B cell (primary cell): ENCODE data around the gene UBE2G2. TPM values are rescaled to one million over a fixed set of nuclear protein-coding genes. Genes with fewer than 3 reads are reported as not detected.

ENCODE experiments used
- ATAC-seq: fragments of 200-7000 bp; cut with Tn5 transposase; one replicate; pipeline ENCODE4 v1.10.0; 2021; ENCODE audit warnings: low read depth, mild to moderate bottlenecking, moderate number of reproducible peaks, moderate library complexity
- CTCF ChIA-PET: fragments of 350-600 bp; sonication (Branson Sonifier 250); formaldehyde crosslinking; loops from one replicate; lab custom pipeline; 2021; ENCODE audit warnings: antibody characterized with exemption, inconsistent platforms; lab: Charles Lee
- POLR2A ChIA-PET: fragments of 350-600 bp; sonication (Branson Sonifier 250); formaldehyde crosslinking; loops from one replicate; lab custom pipeline; 2021; ENCODE audit warnings: antibody characterized with exemption; lab: Charles Lee
- DNase-seq: peaks from one replicate; pipeline ENCODE4 v3.0.0; 2013
- H2AFZ ChIP-seq: 2 replicates; pipeline ENCODE4 v1.6.1; 2012; ENCODE audit warnings: mild to moderate bottlenecking, low read depth, low read length; ENCODE audit not compliant: insufficient read depth, poor library complexity, severe bottlenecking
- H3K27ac ChIP-seq, 2 donors: 1 replicate in 1 of 2; 2 replicates in 1 of 2; pipeline ENCODE4 v1.5.1; 2012 to 2013; ENCODE audit warnings: low read length in 2 of 2, mild to moderate bottlenecking in 2 of 2, moderate library complexity in 1 of 2
- H3K27me3 ChIP-seq, 4 experiments: fragments of 200-600 bp in 1 of 4; sonication (generic) in 1 of 4; replicated peaks in 1 of 4; 1 replicate in 2 of 4; 2 replicates in 2 of 4; pipeline versions ENCODE4 v1.6.1 to v1.7.0; 2013 to 2016; ENCODE audit warnings: low read length in 3 of 4, mild to moderate bottlenecking in 2 of 4, mixed read lengths in 1 of 4, moderate library complexity in 1 of 4; ENCODE audit not compliant: insufficient read depth in 4 of 4, control insufficient read depth in 3 of 4; ENCODE audit errors: control extremely low read depth in 1 of 4
- H3K36me3 ChIP-seq, 2 experiments: replicated peaks in 1 of 2; 1 replicate in 1 of 2; 2 replicates in 1 of 2; pipeline versions ENCODE4 v1.6.1 to v1.7.1; 2013; ENCODE audit warnings: low read length in 1 of 2; ENCODE audit not compliant: insufficient read depth in 2 of 2, control insufficient read depth in 1 of 2; ENCODE audit errors: control extremely low read depth in 1 of 2, extremely low read depth in 1 of 2
- H3K4me1 ChIP-seq, 2 donors: fragments of 200-600 bp in 1 of 2; sonication (generic) in 1 of 2; 1 replicate in 1 of 2; 2 replicates in 1 of 2; pipeline versions ENCODE4 v1.5.1 to v1.6.1; 2013 to 2017; ENCODE audit warnings: low read length in 2 of 2; ENCODE audit not compliant: control insufficient read depth in 2 of 2, insufficient read depth in 2 of 2
- H3K4me2 ChIP-seq: replicated peaks from 2 replicates; pipeline ENCODE3; 2012; ENCODE audit warnings: mild to moderate bottlenecking, low read depth, low read length; ENCODE audit not compliant: poor library complexity, severe bottlenecking
- H3K4me3 ChIP-seq, 5 experiments: fragments of 200-600 bp in 1 of 5; sonication (generic) in 1 of 5; 1 replicate in 3 of 5; 2 replicates in 2 of 5; pipeline versions ENCODE4 v1.5.1 to v1.7.0; 2011 to 2016; ENCODE audit warnings: low read length in 4 of 5, mild to moderate bottlenecking in 4 of 5, low read depth in 2 of 5, control low read depth in 1 of 5, moderate library complexity in 1 of 5; ENCODE audit not compliant: insufficient read depth in 1 of 5; ENCODE audit errors: control extremely low read depth in 1 of 5, extremely low read depth in 1 of 5
- H3K79me2 ChIP-seq: fragments of 200-600 bp; sonication (generic); one replicate; pipeline ENCODE4 v1.6.0; 2016; ENCODE audit warnings: low read length; ENCODE audit not compliant: control insufficient read depth, insufficient read depth
- H3K9ac ChIP-seq: fragments of 200-600 bp; sonication (generic); 2 replicates; pipeline ENCODE4 v1.6.1; 2017; ENCODE audit warnings: mild to moderate bottlenecking, low read length, moderate library complexity
- H3K9me3 ChIP-seq, 3 donors: one replicate each; pipeline versions ENCODE4 v1.6.1 to v1.7.1; 2013; ENCODE audit warnings: low read length in 2 of 3; ENCODE audit not compliant: control insufficient read depth in 2 of 3, insufficient read depth in 1 of 3; ENCODE audit errors: control extremely low read depth in 1 of 3
- H4K20me1 ChIP-seq: 2 replicates; pipeline ENCODE4 v1.6.0; 2012; ENCODE audit warnings: mild to moderate bottlenecking, low read length; ENCODE audit not compliant: insufficient read depth, control insufficient read depth, poor library complexity, severe bottlenecking
- H3K27ac Mint-ChIP-seq: one replicate; pipeline ENCODE4 v1.8.0; 2021; ENCODE audit warnings: mixed read lengths
- H3K27me3 Mint-ChIP-seq: one replicate; pipeline ENCODE4 v1.8.0; 2021; ENCODE audit warnings: mixed read lengths
- H3K4me1 Mint-ChIP-seq: one replicate; pipeline ENCODE4 v1.8.0; 2021; ENCODE audit warnings: mixed read lengths
- H3K4me3 Mint-ChIP-seq: one replicate; pipeline ENCODE4 v1.8.0; 2021; ENCODE audit warnings: mixed read lengths
- H3K9me3 Mint-ChIP-seq: one replicate; pipeline ENCODE4 v1.8.0; 2022; ENCODE audit warnings: mixed read lengths; ENCODE audit not compliant: insufficient read depth
- EZH2 ChIP-seq: IDR thresholded peaks from 2 replicates; pipeline ENCODE4 v1.6.1; 2012; ENCODE audit warnings: borderline replicate concordance, low read depth, mild to moderate bottlenecking, moderate library complexity, low read length; ENCODE audit not compliant: insufficient read depth, poor library complexity, severe bottlenecking
- WGBS: methylation state at CpG from one replicate; pipeline ENCODE4 v1.1.5; 2013; ENCODE audit warnings: missing lambda C conversion rate; ENCODE audit not compliant: insufficient coverage; 5-methylcytosine and 5-hydroxymethylcytosine counted together
- intact Hi-C: fragments of 100-400 bp; cut with micrococcal nuclease; formaldehyde crosslinking; loops from one replicate; pipeline ENCODE4 v1.10.0; 2022
- polyA plus RNA-seq: library from polyadenylated mRNA; depleted of rRNA; stranded (reverse); fragments of >200 nt; gene quantifications from 2 replicates; pipeline ENCODE4 v1.2.3, GENCODE V29; 2012
- total RNA-seq, 2 donors: library from RNA; stranded (reverse); fragments of 120-200 nt in 1 of 2; gene quantifications; 1 replicate in 1 of 2; 2 replicates in 1 of 2; pipeline versions ENCODE4 v1.2.3 to v1.2.4, GENCODE V29; 2013 to 2022
- TF ChIP-seq, protein P1 (sequence below): fragments of 200-600 bp; IDR thresholded peaks from one replicate; pipeline ENCODE4 v1.8.0; 2022; ENCODE audit warnings: antibody characterized with exemption, mild to moderate bottlenecking

UBE2G2 gene
- total and polyA plus RNA-seq, 2 donors (not counting 1 experiment from before 2014, with no cell fraction given): 96.4 to 109 TPM

DNA sequence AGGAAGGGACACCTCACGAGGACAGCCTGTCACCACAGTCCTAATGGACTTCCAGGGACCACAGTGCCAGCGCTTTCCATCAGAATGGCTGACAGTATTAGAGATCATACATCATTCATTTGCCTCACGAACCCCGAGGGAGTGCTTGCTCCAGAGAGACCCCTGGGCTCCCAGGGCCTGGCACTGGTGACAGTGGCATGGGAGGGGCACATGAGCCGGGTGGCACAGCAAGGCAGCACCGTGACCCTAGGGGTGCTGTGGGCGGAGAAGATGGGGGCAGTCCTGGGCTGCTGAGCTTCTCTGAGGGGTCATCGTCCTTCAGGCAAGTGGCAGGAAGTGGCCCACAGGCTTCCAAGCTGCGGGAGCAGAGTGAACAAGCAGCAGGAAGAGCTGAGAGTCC lies 73.9 kb downstream of the UBE2G2 start:
- H3K36me3 ChIP-seq: no peaks in the 10 kb centered on the region
- H3K4me1 ChIP-seq: peaks cover 11 to 12% of the 10 kb centered on the region in 2 donors
- ATAC-seq (no peak), DNase-seq (no peak)
- Mint-ChIP-seq H3K4me1 (peaks cover 4% of the 10 kb centered on the region), H3K27ac (no peak overlapping the region), H3K9me3 (no peaks in the 10 kb centered on the region), H3K4me3 (no peak overlapping the region), H3K27me3 (peaks cover 41% of the 10 kb centered on the region)
- 77% methylated on average over 9 of the region's 9 CpGs for WGBS
- H3K27me3 ChIP-seq: peaks cover 0 to 24% (median 10%) of the 10 kb centered on the region in 4 experiments
- no peaks in the 10 kb centered on the region for H4K20me1 ChIP-seq
- ChIA-PET CTCF (no interaction called here), POLR2A (no interaction called here)
- H2AFZ ChIP-seq: no peak overlapping the region
- peaks cover 0 to 11% (median 0%) of the 10 kb centered on the region in 3 donors for H3K9me3 ChIP-seq
- H3K27ac ChIP-seq: no peak overlapping the region
- H3K9ac ChIP-seq: no peak overlapping the region
- no peaks in the 10 kb centered on the region for H3K79me2 ChIP-seq
- H3K4me3 ChIP-seq: no peak overlapping the region
- H3K4me2 ChIP-seq: no peak overlapping the region
- no peak for TF ChIP-seq EZH2
- TF ChIP-seq, protein P1, sequence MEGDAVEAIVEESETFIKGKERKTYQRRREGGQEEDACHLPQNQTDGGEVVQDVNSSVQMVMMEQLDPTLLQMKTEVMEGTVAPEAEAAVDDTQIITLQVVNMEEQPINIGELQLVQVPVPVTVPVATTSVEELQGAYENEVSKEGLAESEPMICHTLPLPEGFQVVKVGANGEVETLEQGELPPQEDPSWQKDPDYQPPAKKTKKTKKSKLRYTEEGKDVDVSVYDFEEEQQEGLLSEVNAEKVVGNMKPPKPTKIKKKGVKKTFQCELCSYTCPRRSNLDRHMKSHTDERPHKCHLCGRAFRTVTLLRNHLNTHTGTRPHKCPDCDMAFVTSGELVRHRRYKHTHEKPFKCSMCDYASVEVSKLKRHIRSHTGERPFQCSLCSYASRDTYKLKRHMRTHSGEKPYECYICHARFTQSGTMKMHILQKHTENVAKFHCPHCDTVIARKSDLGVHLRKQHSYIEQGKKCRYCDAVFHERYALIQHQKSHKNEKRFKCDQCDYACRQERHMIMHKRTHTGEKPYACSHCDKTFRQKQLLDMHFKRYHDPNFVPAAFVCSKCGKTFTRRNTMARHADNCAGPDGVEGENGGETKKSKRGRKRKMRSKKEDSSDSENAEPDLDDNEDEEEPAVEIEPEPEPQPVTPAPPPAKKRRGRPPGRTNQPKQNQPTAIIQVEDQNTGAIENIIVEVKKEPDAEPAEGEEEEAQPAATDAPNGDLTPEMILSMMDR: no peak
- intact Hi-C loops: no loop called here

DNA sequence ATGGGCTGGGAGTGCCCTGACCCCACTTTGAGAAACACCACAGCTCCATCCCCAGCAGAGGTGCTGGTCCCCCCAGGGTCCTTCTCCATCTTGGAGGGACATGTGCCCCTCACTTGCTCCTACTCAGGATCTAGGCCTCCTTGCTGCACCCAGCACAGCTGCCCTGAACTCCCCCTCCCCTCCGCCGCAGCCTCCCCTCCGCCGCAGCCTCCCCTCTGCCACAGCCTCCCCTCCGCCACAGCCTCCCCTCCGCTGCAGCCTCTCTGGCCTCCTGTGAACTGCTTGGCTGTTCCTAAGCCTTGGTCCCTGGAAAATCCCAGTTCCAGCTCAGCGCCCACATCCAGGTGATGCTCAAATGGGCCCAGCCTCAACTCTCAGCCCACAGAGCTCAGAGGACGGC lies 74.3 kb downstream of the UBE2G2 start:
- intact Hi-C loops: no loop called here
- Histone ChIP-seq H2AFZ (no peak overlapping the region), H3K4me1 (peaks cover 11 to 12% of the 10 kb centered on the region in 2 donors), H3K27me3 (peaks cover 0 to 28% (median 11%) of the 10 kb centered on the region in 4 experiments), H3K4me2 (no peak overlapping the region), H3K27ac (no peak overlapping the region), H3K4me3 (no peak overlapping the region), H3K36me3 (no peaks in the 10 kb centered on the region), H3K9ac (no peak overlapping the region), H3K9me3 (peaks cover 0 to 12% (median 0%) of the 10 kb centered on the region in 3 donors), H4K20me1 (no peaks in the 10 kb centered on the region), H3K79me2 (no peaks in the 10 kb centered on the region)
- Mint-ChIP-seq H3K27ac (no peak overlapping the region), H3K4me3 (no peak overlapping the region), H3K4me1 (peaks cover 6% of the 10 kb centered on the region), H3K27me3 (peaks cover 46% of the 10 kb centered on the region), H3K9me3 (no peaks in the 10 kb centered on the region)
- no peak for TF ChIP-seq EZH2
- TF ChIP-seq, protein P1: no peak
- ChIA-PET CTCF (no interaction called here), POLR2A (no interaction called here)
- WGBS: 92% methylated on average over 8 of the region's 8 CpGs
- DNase-seq: no peak
- ATAC-seq: no peak
